Measurements from ENCODE around the gene SCCPDH. TPM values are rescaled to one million over a fixed set of nuclear protein-coding genes. Genes with fewer than 3 reads are reported as not detected.
"Not testable (repeated sequence)": the region's sequence is repeated elsewhere in the genome, so short reads cannot be mapped to it uniquely, and the experiment has no call there.

SCCPDH gene
- total and polyA plus RNA-seq, 9 of the 15 experiments (the other 6 are each of a cell fraction or from before 2014, with no cell fraction given), result 7.0 to 61.9 (median 38.3) TPM

GRCh38 chr1:246729040-246729439, 4.8 kb downstream of the SCCPDH start:
- CTCF ChIA-PET (ENCODE audit: low intra/inter-chr PET ratio); H3K4me2 ChIP-seq (ENCODE audit: insufficient read depth, low read length); H3K9me3 ChIP-seq (replicated peaks; ENCODE audit: control insufficient read depth, insufficient read depth, low read depth, low read length); POLR2A ChIA-PET; H3K4me1 ChIP-seq (replicated peaks in 1 of 2; ENCODE audit: control insufficient read depth in 2 of 2, insufficient read depth in 2 of 2, low read length in 2 of 2); intact Hi-C loops (cut with micrococcal nuclease); H3K9me1 ChIP-seq (ENCODE audit: control insufficient read depth, insufficient read depth, low read length); H2AFZ ChIP-seq (ENCODE audit: low read depth, low read length); ATAC-seq; FAIRE-seq; H3K27me3 ChIP-seq (ENCODE audit: control insufficient read depth in 2 of 2, insufficient read depth in 2 of 2, low read length in 2 of 2); H3K27ac ChIP-seq (ENCODE audit: extremely low read depth, low read depth, low read length); H3K4me3 ChIP-seq; DNase-seq (ENCODE audit: extremely low read depth in 1 of 4, low spot score in 3 of 4); in situ Hi-C loops (cut with MboI); H4K20me1 ChIP-seq (replicated peaks; ENCODE audit: control insufficient read depth, insufficient read depth, low read length); BruUV-seq (replicated peaks); H3K9ac ChIP-seq (ENCODE audit: insufficient read depth in 1 of 2, low read depth in 2 of 2, low read length in 2 of 2): not testable (repeated sequence)
- WGBS (ENCODE audit: insufficient coverage, low coverage, missing lambda C conversion rate), result 74% methylated on average over 4 of the region's 5 CpGs
- Histone ChIP-seq H3K79me2 (ENCODE audit: control insufficient read depth, insufficient read depth, low read length) (peaks cover 21% of the 10 kb centered on the region), H3K36me3 (ENCODE audit: control insufficient read depth, insufficient read depth, low read length) (peaks cover 62% of the 10 kb centered on the region)
- TF ChIP-seq ZBTB33 (CRISPR knock-in tag; IDR thresholded peaks at IDR 0.05) (peak; percentile 18; the same call in 1 of the 2 replicates), CBX5 (IDR thresholded peaks at IDR 0.05; ENCODE audit: borderline replicate concordance, low read depth) (0 out of 2 replicates have a peak, but pooled peaks have one; percentile 23)

- BruUV-seq (replicated peaks), result no TSS peak
- peaks cover 77% of the 10 kb centered on the region for H3K36me3 ChIP-seq (ENCODE audit: control insufficient read depth, insufficient read depth, low read length)
- POLR2A ChIA-PET, result no interaction called here
These were observed 6.6 kb downstream of the SCCPDH start for GRCh38 chr1:246730839-246731238.

More at GRCh38 chr1:246730839-246731238, 6.6 kb downstream of the SCCPDH start:
- Histone ChIP-seq H3K9me1 (ENCODE audit: control insufficient read depth, insufficient read depth, low read length) (no peaks in the 10 kb centered on the region), H3K4me3 (no peak overlapping the region), H2AFZ (ENCODE audit: low read depth, low read length) (no peak overlapping the region), H3K4me2 (ENCODE audit: insufficient read depth, low read length) (no peak overlapping the region), H4K20me1 (replicated peaks; ENCODE audit: control insufficient read depth, insufficient read depth, low read length) (no peaks in the 10 kb centered on the region), H3K9ac (ENCODE audit: insufficient read depth in 1 of 2, low read depth in 2 of 2, low read length in 2 of 2) (no peak overlapping the region), H3K27ac (ENCODE audit: extremely low read depth, low read depth, low read length) (no peak overlapping the region), H3K9me3 (replicated peaks; ENCODE audit: control insufficient read depth, insufficient read depth, low read depth, low read length) (peaks cover 5% of the 10 kb centered on the region), H3K79me2 (ENCODE audit: control insufficient read depth, insufficient read depth, low read length) (peaks cover 4% of the 10 kb centered on the region; the same call in 1 of the 3 replicates), H3K4me1 (replicated peaks in 1 of 2; ENCODE audit: control insufficient read depth in 2 of 2, insufficient read depth in 2 of 2, low read length in 2 of 2) (no peaks in the 10 kb centered on the region; a peak in 1 of 5 replicates), H3K27me3 (ENCODE audit: control insufficient read depth in 2 of 2, insufficient read depth in 2 of 2, low read length in 2 of 2) (no peaks in the 10 kb centered on the region)
- intact Hi-C loops (cut with micrococcal nuclease) (no loop called here), in situ Hi-C loops (cut with MboI) (no loop called here)
- TF ChIP-seq SMC3 (conservative IDR thresholded peaks at IDR 0.05; ENCODE audit: insufficient read depth, low read depth, low read length) (no peak), PHTF2 (CRISPR knock-in tag; IDR thresholded peaks at IDR 0.05) (no peak), ZNF717 (CRISPR knock-in tag; IDR thresholded peaks at IDR 0.05) (no peak), SNAPC5 (CRISPR knock-in tag; IDR thresholded peaks at IDR 0.05) (no peak), E4F1 (CRISPR knock-in tag; IDR thresholded peaks at IDR 0.05; ENCODE audit: borderline replicate concordance) (no peak), POLR2G (IDR thresholded peaks at IDR 0.05; ENCODE audit: low read depth, low read length) (no peak)
- DNase-seq (ENCODE audit: extremely low read depth in 1 of 4, low spot score in 3 of 4) (no peak), ATAC-seq (no peak), FAIRE-seq (no peak)
- WGBS (ENCODE audit: insufficient coverage, low coverage, missing lambda C conversion rate), result 74% methylated on average over 8 of the region's 8 CpGs
- CTCF ChIA-PET (ENCODE audit: low intra/inter-chr PET ratio), result no interaction called here
